Measurements from ENCODE around the gene SCGB3A1.

Gene SCGB3A1

DNA sequence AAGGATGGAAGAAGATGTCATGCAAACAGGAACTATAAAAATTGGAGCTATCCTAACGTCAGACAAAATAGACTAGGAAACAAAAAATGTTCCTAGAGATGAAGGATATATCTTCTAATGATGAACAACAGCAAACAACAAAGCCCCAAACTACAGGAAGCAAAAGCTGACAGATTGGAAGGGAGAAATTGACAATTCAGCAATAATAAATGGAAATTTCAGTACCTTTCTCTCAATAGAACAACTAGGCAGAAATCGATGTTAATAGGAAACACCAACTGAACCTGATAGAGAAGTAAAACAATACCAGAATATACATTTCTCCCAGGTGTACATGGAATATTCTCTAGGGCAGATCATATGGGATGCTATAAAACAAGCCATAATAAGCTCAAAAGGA lies 7.6 kb downstream of the SCGB3A1 start:
- no peak for DNase-seq

DNA sequence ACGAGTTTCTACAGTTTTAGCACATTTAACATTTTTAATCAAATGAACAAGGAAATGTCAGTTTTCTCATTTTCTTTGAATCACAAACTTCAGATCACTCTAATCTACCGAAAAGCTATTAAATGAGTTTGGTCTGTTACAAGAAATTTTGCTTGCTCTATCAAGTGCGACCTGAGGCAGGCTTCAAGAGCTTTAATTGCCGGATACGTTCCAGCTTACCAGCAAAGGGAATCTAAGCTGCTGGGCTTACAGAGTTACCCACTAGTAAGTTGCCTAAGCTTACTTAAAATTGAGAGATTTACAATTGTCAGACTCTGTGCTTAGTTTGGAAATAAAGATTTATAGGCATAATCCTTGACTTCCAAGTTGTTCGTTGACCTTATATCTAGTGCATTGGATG lies 10.6 kb downstream of the SCGB3A1 start:
- DNase-seq = no peak

DNA sequence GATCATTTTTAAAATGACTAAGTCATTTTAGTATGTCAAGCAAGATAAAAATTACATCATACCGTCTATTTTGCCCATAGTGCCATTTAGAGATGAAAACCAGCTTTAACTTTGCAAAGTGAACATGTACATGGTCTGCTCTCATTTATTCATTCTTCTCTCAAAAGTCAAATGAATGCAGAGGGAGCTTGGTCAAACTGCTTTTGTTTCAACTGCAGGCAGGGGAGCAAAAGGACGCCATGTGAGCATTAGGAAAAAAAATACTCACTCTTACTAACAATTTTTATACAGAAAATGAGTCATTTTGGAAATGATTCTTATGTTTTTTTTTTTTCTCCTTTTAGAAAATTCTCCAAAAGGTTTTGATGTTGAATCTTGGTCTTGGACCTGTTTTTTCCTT lies 15.7 kb downstream of the SCGB3A1 start:
- peak; percentile 2 for DNase-seq

DNA sequence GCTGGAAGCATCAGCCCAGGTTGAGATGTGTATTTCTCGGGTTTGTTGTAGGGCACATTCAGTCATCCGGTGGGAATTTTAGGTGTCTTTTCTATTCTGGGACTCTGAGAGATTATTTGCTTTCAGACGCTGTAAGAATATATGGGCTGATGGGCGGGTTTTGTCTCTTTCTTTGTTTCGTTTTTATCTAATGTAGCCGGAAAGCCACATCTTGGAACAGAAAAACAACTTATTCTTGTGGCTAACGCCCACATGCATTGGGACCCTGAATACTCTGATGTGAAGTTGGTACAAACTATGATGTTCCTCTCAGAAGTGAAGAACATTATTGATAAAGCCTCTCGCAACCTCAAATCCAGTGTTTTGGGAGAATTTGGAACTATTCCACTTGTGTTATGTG lies 22.4 kb downstream of the SCGB3A1 start:
- no peak for DNase-seq

DNA sequence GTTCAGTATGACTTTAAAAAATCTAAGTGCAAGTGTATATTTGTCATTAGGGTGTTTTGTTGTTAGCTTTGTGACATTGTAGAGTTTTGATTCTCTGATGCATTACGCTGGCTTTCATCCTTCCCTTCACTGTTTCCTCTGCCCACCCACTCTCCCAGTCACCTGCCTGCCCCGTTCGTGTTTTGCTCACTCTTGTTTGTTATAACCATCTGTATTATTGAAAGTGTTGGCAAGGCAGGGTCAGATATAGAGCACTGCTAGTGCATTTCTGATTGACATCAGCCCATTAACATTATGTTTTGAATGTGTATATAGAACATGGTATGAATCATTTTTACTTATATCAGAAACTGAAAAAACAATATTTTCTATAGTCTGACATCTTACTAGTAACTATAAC lies 27.3 kb downstream of the SCGB3A1 start:
- no peak for DNase-seq

DNA sequence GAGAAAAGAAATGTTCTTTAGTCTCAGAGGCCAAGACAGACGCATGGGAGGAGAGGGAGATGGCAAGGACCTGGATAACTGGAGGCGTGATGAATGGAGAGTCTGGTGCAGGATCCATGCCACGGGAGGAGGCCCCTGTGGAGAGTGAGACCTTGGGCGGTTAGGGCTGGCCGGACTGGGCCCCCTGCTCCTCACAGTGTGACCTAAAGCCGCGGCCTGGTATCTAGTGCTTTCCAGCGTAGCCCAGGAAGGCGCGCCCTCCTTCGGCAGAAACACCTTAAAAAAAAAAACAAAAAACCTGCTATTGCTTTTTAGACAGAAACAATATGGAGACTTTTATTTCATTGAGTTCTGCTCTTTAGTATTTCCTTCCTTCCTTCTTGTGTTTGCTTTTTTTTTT lies 33.1 kb downstream of the SCGB3A1 start:
- no peak for DNase-seq

DNA sequence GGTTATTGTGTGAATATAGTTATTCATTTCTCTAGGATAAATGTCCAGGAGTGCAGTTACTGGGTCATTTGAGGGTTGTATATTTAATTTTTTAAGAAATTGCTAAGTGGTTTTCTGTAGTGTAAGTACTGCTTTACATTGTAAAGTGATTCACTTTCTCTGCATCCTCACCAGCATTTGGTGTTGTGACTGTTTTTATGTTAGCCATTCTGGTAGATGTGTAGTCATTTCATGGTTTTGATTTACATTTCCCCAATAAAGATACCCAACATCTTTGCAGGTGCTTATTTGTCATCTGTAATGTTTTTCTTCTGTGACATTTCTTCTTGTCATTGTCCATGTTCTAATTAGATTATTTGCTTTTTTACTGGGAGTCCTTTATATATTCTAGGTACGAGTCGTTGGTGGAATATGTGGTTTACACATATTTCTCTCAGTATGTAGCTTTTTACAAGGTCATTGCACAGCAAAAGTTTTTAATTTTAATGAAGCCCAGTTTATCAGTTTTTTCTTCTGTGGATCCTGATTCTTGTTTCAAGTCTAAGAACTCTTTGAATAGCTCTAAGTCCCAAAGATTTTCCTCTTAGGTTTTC lies 34.0 kb downstream of the SCGB3A1 start:
- peak; percentile 7 for DNase-seq

DNA sequence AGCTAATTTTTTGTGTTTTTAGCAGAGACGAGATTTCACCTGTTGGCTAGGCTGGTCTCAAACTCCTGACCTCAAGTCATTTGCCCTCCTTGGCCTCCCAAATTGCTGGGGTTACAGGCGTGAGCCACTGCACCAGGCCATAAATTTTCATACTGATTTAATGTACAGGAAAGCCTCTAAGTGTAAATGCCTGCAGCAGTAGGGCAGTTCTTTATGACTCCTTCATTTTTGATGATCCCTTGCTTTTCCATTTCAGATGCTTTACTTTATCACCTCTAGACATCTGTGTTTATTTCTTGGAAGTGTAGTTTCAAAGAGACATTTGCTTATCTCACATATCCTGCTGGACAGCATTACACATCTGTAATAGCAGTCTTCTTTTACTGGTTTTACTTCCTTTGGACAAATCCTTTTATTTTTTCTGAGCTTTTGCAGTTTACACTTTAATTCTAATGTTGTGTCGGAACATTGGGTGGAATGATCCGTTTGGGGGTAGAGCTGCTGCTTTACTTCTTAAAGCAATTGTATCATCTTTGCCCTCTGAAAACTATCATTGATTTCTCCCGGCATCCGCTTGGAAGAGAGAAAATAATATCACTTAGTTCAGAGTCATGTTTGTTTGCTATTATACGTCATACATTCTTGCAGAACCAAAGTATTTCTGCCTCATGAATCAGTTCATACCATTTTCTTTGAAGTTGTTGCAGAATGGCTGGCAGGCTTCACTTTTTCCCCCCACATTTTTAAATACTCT lies 36.0 kb downstream of the SCGB3A1 start:
- DNase-seq = peak; percentile 8

DNA sequence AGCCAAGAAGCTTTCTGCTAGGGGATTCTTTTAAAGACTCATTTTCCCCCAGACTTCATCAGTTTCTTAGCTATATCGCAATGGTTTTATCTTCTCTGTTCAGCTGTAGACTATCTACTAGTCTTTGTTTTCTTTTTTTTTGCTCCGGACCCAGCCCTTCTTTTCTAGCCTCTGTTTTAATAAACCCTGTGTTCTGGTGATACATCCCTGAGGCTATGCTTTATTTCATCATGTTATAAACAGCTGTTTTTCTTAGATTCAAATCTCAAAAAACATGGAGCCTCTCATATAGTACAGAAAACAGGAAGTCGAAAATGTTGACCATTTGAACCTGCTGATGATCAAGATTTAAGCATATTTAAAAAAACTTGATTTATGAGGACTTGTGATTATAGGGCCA lies 37.8 kb downstream of the SCGB3A1 start:
- no peak for DNase-seq

DNA sequence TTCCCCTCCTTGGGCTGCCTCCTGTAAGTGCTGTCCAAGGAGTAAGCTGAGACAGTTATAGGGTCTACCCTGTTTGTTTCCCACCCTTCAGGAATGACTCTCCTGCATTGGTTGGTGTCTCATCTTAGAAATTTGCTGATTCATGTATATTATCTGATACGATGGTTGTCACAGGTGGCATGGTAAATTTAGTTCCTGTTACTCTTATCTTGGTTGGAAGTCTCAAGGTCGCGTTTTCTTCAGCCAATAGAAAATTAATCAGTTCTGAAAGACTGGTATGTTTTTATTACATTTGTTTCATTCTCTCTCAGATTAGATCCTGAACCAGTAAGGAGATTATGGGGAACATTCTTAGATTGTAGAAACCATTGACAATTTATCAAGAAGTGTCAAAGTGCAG lies 42.7 kb downstream of the SCGB3A1 start:
- no peak for DNase-seq

DNA sequence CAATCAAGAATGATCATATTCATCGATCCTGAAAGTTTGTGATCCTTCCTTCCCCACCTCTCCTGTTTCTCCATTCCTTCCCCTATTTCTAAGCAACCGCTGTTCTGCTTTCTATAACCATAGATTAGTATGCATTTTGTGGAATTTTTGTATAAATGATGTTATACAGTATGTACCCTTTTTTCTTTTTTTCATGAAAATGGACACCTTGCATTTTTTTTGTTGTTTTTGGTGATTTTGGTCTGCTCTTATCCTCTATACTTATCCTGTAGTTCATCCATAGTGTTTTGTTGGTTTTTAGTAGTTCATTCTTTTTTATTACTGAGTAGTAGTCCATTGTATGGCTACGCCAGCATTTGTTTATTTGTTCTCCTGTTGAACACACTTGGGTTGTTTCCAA lies 46.1 kb downstream of the SCGB3A1 start:
- no peak for DNase-seq

DNA sequence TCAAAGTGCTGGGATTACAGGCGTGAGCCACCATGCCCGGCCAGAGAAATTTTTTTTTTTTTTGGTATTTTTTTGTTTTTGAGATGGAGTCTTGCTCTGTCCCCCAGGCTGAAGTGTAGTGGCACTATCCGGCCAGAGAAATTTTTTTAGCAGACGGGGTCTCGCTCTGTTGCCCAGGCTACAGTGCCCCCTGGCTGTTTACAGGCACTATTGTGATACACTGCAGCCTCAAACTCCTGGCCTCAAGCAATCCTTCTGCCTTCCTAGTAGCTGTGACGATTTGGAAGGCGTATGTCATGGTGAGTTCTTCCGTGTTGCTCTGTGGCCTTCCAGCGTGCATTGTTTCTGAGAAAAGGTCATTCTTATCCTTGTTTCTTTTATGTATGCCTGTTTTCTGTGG lies 49.6 kb downstream of the SCGB3A1 start:
- no peak for DNase-seq
